Measurements from ENCODE around the gene POLD4.

DNA sequence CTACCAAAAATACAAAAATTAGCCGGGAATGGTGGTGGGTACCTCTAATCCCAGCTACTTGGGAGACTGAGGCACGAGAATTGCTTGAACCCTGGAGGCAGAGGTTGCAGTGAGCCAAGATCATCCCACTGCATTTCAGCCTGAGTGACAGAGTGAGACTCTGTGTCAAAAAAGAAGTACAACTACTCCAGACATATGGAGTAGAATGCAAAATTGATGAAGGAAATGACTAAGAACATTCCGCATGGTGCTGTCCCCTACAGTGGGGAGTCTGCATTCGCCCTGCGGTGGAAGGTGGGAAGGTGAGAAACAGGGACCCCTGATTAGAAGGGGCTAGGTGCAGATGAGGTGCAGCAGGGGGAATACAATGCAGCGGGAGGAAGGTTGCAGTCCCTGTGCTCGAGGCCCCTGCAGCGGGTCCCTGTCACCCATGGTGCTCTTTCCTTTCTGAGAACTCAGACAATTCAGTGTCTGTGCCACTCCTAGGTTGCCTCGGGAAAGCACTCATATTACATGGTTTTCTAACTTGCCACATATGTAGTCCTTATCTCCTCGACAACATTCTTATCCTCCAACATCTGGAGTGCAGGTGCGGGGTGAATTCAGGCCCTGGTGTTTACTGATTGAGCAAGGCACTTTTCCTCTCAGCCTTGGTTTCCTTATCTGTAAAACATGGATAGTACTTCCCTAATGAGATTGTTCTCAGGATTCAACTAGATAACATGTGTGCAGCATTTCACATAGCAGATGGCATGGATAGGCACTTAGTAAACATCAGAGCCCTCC is 5.2 kb downstream of the POLD4 start:
- TF ChIP-seq, protein P1, sequence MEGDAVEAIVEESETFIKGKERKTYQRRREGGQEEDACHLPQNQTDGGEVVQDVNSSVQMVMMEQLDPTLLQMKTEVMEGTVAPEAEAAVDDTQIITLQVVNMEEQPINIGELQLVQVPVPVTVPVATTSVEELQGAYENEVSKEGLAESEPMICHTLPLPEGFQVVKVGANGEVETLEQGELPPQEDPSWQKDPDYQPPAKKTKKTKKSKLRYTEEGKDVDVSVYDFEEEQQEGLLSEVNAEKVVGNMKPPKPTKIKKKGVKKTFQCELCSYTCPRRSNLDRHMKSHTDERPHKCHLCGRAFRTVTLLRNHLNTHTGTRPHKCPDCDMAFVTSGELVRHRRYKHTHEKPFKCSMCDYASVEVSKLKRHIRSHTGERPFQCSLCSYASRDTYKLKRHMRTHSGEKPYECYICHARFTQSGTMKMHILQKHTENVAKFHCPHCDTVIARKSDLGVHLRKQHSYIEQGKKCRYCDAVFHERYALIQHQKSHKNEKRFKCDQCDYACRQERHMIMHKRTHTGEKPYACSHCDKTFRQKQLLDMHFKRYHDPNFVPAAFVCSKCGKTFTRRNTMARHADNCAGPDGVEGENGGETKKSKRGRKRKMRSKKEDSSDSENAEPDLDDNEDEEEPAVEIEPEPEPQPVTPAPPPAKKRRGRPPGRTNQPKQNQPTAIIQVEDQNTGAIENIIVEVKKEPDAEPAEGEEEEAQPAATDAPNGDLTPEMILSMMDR (IDR thresholded peaks at IDR 0.05; ENCODE audit: insufficient read depth, low read length), result no peak
- no peak for TF ChIP-seq POLR2AphosphoS5 (IDR thresholded peaks at IDR 0.05; ENCODE audit: low read depth)
- TF ChIP-seq, protein P2, sequence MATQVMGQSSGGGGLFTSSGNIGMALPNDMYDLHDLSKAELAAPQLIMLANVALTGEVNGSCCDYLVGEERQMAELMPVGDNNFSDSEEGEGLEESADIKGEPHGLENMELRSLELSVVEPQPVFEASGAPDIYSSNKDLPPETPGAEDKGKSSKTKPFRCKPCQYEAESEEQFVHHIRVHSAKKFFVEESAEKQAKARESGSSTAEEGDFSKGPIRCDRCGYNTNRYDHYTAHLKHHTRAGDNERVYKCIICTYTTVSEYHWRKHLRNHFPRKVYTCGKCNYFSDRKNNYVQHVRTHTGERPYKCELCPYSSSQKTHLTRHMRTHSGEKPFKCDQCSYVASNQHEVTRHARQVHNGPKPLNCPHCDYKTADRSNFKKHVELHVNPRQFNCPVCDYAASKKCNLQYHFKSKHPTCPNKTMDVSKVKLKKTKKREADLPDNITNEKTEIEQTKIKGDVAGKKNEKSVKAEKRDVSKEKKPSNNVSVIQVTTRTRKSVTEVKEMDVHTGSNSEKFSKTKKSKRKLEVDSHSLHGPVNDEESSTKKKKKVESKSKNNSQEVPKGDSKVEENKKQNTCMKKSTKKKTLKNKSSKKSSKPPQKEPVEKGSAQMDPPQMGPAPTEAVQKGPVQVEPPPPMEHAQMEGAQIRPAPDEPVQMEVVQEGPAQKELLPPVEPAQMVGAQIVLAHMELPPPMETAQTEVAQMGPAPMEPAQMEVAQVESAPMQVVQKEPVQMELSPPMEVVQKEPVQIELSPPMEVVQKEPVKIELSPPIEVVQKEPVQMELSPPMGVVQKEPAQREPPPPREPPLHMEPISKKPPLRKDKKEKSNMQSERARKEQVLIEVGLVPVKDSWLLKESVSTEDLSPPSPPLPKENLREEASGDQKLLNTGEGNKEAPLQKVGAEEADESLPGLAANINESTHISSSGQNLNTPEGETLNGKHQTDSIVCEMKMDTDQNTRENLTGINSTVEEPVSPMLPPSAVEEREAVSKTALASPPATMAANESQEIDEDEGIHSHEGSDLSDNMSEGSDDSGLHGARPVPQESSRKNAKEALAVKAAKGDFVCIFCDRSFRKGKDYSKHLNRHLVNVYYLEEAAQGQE (IDR thresholded peaks at IDR 0.05; ENCODE audit: insufficient replicate concordance, low read depth), result no peak

Measured in HL-60 (cell line).